Subcutaneous adipose tissue (tissue), 4 donors: ENCODE measurements around the gene EDEM2. TPM values are rescaled to one million over a fixed set of nuclear protein-coding genes. Genes with fewer than 3 reads are reported as not detected.

ENCODE experiments used
- total RNA-seq, 4 donors: library from RNA; depleted of rRNA; stranded (reverse); fragments of >200 nt; gene quantifications; one replicate each; pipeline ENCODE4 v1.1.0, GENCODE V29; 2016
- TF ChIP-seq, protein P1 (sequence below): fragments of 450-650 bp; IDR thresholded peaks from one replicate; pipeline ENCODE4 v1.5.1; 2016; ENCODE audit warnings: low read depth, mild to moderate bottlenecking, control low read depth, antibody characterized with exemption, moderate library complexity

EDEM2 gene
- 10 to 100 TPM; 24.0 to 37.8 (median 31.6) TPM for total RNA-seq

GRCh38 chr20:35146920-35147574 lies at the start of gene EDEM2:
Gene EDEM2, minus strand, starts transcription at chr20:35147336. Its CDS starts 78 bp downstream, at chr20:35147258.
- TF ChIP-seq, protein P1, sequence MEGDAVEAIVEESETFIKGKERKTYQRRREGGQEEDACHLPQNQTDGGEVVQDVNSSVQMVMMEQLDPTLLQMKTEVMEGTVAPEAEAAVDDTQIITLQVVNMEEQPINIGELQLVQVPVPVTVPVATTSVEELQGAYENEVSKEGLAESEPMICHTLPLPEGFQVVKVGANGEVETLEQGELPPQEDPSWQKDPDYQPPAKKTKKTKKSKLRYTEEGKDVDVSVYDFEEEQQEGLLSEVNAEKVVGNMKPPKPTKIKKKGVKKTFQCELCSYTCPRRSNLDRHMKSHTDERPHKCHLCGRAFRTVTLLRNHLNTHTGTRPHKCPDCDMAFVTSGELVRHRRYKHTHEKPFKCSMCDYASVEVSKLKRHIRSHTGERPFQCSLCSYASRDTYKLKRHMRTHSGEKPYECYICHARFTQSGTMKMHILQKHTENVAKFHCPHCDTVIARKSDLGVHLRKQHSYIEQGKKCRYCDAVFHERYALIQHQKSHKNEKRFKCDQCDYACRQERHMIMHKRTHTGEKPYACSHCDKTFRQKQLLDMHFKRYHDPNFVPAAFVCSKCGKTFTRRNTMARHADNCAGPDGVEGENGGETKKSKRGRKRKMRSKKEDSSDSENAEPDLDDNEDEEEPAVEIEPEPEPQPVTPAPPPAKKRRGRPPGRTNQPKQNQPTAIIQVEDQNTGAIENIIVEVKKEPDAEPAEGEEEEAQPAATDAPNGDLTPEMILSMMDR = no peak

DNA sequence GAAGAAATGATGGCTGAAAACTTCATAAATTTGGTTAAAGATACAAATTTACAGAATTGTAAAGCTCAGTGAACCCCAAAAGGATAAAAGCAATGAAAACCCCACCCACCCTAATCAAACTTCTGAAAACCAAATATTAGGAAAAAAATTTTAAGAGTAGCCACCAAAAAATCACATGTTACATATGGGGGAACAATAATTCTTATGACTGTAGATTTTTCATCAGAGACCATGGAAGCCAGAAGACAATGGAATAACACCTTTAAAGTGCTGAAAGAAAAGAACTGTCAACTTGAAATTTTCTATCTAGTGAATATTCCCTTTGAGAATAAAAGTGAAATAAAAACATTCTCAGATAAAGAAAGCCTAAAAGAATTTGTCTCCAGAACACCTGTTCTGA lies 49.2 kb upstream of the EDEM2 start:
- TF ChIP-seq, protein P1 = no peak

DNA sequence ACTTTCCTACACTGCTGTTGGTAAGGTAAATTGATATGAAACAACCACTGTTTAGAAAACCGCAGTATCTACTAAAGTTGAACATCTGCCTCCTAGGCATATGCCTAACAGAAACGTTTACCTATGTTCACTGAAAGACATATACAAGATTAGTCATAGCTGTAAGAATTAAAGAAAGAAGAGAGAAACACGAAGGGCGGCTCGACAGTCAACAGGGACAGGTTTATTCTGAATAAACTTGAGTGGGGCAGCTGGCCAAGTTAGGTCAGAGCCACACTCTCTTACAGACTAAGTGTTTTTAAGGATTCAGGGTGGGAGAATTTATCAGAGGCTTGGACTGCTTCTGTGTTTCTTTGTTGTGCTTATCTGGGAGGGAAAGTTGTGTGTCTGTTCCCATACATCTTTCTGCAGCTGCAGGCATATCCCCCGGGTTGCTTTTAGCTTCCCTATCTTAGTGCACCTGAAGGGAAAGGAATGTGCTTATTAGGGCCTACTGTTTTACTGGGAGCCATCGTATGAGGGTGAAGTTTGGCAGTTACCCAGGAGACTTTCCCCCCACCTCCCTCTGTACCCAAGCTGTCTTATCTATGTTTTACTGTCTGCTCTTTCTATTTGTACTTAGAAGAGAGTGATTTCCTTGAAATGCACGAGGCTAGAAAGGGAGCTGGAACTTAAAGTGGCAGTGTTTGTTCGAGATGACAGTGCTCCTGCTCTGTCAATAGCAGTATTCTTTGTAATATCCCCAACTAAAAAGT lies 45.2 kb upstream of the EDEM2 start:
- TF ChIP-seq, protein P1 = no peak

DNA sequence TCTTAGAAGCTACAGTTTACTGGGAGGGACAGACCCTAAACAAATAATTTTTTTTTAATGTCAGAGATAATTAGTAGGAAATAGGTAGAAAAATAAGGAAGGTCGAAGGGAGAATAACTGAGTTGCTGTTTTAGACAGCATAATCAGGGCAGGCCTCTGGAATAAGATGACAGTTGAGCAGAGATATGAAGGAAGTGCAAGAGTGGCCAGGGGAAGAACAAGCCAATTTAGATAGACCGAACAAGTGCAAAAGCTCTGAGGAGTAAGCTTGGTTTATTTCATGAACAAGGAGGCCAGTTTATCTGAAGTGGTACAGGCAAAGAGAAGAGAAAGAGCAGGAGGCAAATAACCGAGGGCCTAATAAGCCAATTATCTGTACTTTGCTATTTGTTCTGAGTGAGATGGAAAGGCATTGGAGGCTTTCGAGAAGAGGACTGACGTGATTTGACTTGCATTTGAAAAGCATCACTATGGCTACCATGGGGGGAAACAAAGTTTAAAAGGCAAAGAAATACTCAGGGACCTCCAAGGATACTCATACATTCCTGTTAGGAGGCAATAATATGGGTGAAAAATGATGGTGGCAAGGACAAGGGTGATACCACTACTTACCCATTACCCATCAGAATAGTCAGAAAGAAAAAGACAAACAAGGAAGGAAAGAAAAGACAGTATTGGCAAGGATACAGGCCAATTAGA lies 44.4 kb upstream of the EDEM2 start:
- TF ChIP-seq, protein P1 = no peak

DNA sequence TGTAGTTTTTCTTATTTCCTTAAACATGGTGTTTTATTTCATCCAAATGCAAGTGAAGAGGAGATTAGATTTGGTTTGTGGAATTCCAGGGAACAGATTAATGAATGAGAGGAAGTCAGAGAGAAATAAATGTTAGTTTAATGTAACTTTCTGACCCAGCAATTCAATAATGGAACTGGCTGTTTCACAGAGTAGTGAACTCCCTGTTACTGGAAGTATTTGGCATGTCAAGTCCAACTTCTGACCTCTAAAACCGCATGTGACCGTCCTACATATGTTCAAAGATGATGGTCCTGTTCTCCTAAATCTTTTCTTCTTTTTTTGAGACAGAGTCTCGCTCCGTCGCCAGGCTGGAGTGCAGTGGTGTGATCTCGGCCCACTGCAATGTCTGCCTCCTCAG lies 43.4 kb upstream of the EDEM2 start:
- TF ChIP-seq, protein P1 = no peak

GRCh38 chr20:35187584-35188190 lies 40.6 kb upstream of the EDEM2 start:
- TF ChIP-seq, protein P1 = no peak

DNA sequence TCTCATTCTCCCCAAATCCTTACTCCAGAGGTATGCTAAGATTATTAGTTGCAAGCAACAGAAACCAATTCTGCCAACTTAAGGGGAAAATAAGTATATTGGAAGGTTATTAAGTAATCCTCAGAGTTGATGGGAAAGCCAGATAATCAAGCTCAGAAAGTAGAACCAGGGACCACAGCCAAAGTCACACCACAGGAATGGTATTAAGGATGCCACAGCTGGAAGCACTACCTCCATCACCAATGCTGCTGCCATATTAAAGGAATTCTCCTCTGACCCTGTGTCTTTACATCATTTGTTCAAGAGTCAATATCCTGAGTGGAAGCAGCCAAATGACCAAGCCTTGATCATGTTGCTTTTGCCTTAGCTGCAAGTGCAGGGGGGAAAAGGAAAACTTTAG lies 34.6 kb upstream of the EDEM2 start:
- TF ChIP-seq, protein P1 = no peak
